HepG2 (cell line): ENCODE measurements around the gene THY1. TPM values are rescaled to one million over a fixed set of nuclear protein-coding genes. Genes with fewer than 3 reads are reported as not detected.

ENCODE experiments used
- HNF4A ChIP-seq: sonication (generic); formaldehyde crosslinking; IDR thresholded peaks from 2 replicates; pipeline ENCODE4 v1.4.0; 2020; ENCODE audit warnings: missing genetic modification reagents
- NR2F6 ChIP-seq, 2 experiments: IDR thresholded peaks; 2 replicates each; pipeline ENCODE4 v1.6.1; 2016; ENCODE audit warnings: antibody characterized with exemption in 1 of 2, mild to moderate bottlenecking in 1 of 2
- PAF1 ChIP-seq: IDR thresholded peaks from 2 replicates; pipeline ENCODE4 v1.6.1; 2016; ENCODE audit warnings: missing genetic modification reagents, missing compliant biosample characterization
- RARA ChIP-seq: IDR thresholded peaks from 2 replicates; pipeline ENCODE4 v1.6.1; 2016; ENCODE audit warnings: missing genetic modification reagents, missing compliant biosample characterization
- SRSF9 ChIP-seq: fragments of 200-400 bp; formaldehyde crosslinking; IDR thresholded peaks from 2 replicates; pipeline ENCODE4 v1.6.1; 2018; ENCODE audit warnings: borderline replicate concordance, mild to moderate bottlenecking, low read depth, low read length; ENCODE audit not compliant: insufficient read depth, poor library complexity, severe bottlenecking
- ZMYM4 ChIP-seq: sonication (generic); formaldehyde crosslinking; IDR thresholded peaks from 2 replicates; pipeline ENCODE4 v1.8.1; 2023; ENCODE audit warnings: mild to moderate bottlenecking, missing genetic modification reagents
- ZNF232 ChIP-seq: sonication (generic); formaldehyde crosslinking; IDR thresholded peaks from 2 replicates; pipeline ENCODE4 v1.4.0; 2020; ENCODE audit warnings: missing genetic modification reagents, borderline replicate concordance
- ZNF543 ChIP-seq: sonication (generic); formaldehyde crosslinking; IDR thresholded peaks from 2 replicates; pipeline ENCODE4 v1.4.0; 2020; ENCODE audit warnings: mild to moderate bottlenecking, missing genetic modification reagents
- ZNF577 ChIP-seq: sonication (generic); formaldehyde crosslinking; IDR thresholded peaks from 2 replicates; pipeline ENCODE4 v1.4.0; 2020; ENCODE audit warnings: mild to moderate bottlenecking, low read depth, missing genetic modification reagents, borderline replicate concordance
- polyA plus RNA-seq, 8 experiments: library from polyadenylated mRNA; depleted of rRNA in 3 of 8; stranded (reverse) in 7 of 8; unstranded in 1 of 8; fragments of >200 nt; fragmentation: Illumina TruSeq in 4 of 8; extraction: Trizol in 4 of 8; gene quantifications; 2 replicates each; pipeline versions ENCODE4 v1.2.1 to v1.2.3, GENCODE V29; 2011 to 2016; ENCODE audit warnings: low read depth in 4 of 8, missing spikeins in 1 of 8, mixed read lengths in 1 of 8; ENCODE audit not compliant: insufficient read depth in 1 of 8
- total RNA-seq, 5 experiments: library from RNA; depleted of rRNA; stranded (reverse); fragments of >200 nt; fragmentation: Illumina TruSeq; extraction: Trizol; gene quantifications; 2 replicates each; pipeline ENCODE4 v1.2.3, GENCODE V29; 2016; ENCODE audit warnings: low read depth in 1 of 5
- TF ChIP-seq, protein P1 (sequence below): sonication (generic); formaldehyde crosslinking; IDR thresholded peaks from one replicate; pipeline ENCODE4 v1.5.1; 2020; ENCODE audit warnings: mild to moderate bottlenecking, missing genetic modification reagents; ENCODE audit errors: not compliant biosample characterization

Gene THY1
- total and polyA plus RNA-seq, 2 of the 13 experiments (the other 11 are each of a cell fraction or from before 2014, with no cell fraction given) = not detected

GRCh38 chr11:119448380-119448779 is 25.4 kb upstream of the THY1 start (continued):
- TF ChIP-seq, protein P1, sequence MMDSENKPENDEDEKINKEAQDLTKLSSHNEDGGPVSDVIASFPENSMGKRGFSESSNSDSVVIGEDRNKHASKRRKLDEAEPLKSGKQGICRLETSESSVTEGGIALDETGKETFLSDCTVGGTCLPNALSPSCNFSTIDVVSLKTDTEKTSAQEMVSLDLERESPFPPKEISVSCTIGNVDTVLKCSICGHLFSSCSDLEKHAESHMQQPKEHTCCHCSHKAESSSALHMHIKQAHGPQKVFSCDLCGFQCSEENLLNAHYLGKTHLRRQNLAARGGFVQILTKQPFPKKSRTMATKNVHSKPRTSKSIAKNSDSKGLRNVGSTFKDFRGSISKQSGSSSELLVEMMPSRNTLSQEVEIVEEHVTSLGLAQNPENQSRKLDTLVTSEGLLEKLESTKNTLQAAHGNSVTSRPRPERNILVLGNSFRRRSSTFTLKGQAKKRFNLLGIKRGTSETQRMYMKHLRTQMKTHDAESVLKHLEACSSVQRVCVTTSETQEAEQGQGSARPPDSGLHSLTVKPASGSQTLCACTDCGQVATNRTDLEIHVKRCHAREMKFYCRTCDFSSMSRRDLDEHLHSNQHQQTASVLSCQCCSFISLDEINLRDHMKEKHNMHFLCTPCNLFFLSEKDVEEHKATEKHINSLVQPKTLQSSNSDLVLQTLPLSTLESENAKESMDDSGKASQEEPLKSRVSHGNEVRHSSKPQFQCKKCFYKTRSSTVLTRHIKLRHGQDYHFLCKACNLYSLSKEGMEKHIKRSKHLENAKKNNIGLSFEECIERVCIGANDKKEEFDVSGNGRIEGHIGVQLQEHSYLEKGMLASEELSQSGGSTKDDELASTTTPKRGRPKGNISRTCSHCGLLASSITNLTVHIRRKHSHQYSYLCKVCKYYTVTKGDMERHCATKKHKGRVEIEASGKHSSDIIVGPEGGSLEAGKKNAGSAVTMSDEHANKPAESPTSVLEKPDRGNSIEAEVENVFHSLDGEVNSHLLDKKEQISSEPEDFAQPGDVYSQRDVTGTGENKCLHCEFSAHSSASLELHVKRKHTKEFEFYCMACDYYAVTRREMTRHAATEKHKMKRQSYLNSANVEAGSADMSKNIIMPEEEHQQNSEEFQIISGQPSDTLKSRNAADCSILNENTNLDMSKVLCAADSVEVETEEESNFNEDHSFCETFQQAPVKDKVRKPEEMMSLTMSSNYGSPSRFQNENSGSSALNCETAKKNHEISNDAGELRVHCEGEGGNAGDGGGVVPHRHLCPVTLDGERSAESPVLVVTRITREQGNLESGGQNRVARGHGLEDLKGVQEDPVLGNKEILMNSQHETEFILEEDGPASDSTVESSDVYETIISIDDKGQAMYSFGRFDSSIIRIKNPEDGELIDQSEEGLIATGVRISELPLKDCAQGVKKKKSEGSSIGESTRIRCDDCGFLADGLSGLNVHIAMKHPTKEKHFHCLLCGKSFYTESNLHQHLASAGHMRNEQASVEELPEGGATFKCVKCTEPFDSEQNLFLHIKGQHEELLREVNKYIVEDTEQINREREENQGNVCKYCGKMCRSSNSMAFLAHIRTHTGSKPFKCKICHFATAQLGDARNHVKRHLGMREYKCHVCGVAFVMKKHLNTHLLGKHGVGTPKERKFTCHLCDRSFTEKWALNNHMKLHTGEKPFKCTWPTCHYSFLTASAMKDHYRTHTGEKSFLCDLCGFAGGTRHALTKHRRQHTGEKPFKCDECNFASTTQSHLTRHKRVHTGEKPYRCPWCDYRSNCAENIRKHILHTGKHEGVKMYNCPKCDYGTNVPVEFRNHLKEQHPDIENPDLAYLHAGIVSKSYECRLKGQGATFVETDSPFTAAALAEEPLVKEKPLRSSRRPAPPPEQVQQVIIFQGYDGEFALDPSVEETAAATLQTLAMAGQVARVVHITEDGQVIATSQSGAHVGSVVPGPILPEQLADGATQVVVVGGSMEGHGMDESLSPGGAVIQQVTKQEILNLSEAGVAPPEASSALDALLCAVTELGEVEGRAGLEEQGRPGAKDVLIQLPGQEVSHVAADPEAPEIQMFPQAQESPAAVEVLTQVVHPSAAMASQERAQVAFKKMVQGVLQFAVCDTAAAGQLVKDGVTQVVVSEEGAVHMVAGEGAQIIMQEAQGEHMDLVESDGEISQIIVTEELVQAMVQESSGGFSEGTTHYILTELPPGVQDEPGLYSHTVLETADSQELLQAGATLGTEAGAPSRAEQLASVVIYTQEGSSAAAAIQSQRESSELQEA (CRISPR knock-in tag) = no peak
- TF ChIP-seq NR2F6 (IDR thresholded peaks at IDR 0.05) = 0 out of 2 replicates have a peak, but pooled peaks have one; percentile 25
- TF ChIP-seq NR2F6 (CRISPR knock-in tag; IDR thresholded peaks at IDR 0.05) = no peak
- TF ChIP-seq PAF1 = no peak
- TF ChIP-seq SRSF9 = no peak
- no peak for TF ChIP-seq ZNF232 (CRISPR knock-in tag)
- peak; percentile 68 for TF ChIP-seq HNF4A
- no peak for TF ChIP-seq ZNF577 (CRISPR knock-in tag)
- TF ChIP-seq RARA (CRISPR knock-in tag) = peak; percentile 62
- no peak for TF ChIP-seq ZNF543 (CRISPR knock-in tag)
- TF ChIP-seq ZMYM4 (CRISPR knock-in tag) = no peak
